Measurements from ENCODE around the gene NBPF1.

- TF ChIP-seq CTCF (IDR thresholded peaks at IDR 0.05): no peak
- no peak for TF ChIP-seq POLR2A (IDR thresholded peaks at IDR 0.05)
Observed at GRCh38 chr1:16628361-16629111, 15.2 kb upstream of the NBPF1 start.
